ENCODE data around the gene SLC11A2. TPM values are rescaled to one million over a fixed set of nuclear protein-coding genes. Genes with fewer than 3 reads are reported as not detected.

SLC11A2 gene
- total RNA-seq, 2 donors from 2014 or later = 61.8 to 64.5 TPM

DNA sequence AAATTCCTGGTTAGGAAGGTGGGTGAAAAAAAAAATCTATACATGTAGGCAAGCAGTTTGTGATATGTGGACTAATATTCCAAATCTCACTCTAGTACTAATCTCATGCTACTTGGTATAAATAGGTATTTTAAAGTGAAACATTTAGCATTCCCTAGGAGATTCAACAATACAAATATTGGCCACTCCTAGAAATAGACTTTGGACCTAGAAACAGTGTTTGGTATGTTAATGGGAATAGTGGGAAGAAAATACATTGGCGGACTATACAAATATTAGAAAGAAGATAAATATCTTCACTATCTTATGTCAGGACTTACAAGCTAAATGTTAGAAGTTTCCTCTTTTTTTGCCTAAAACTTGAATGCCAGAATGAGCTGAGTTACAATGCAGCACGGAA is 45.6 kb downstream of the SLC11A2 start:
- TF ChIP-seq POLR2A (IDR thresholded peaks at IDR 0.05) = no peak
- 94% methylated on average over 2 of the region's 2 CpGs for WGBS
- H3K9me3 ChIP-seq = no peaks in the 10 kb centered on the region
- no peak overlapping the region for H3K4me3 ChIP-seq
- no peak overlapping the region for H3K27ac ChIP-seq
- H3K27me3 ChIP-seq (replicated peaks; ENCODE audit: insufficient read depth) = no peaks in the 10 kb centered on the region
- no peaks in the 10 kb centered on the region for H3K4me1 ChIP-seq (replicated peaks)
- H3K36me3 ChIP-seq = no peaks in the 10 kb centered on the region
- intact Hi-C loops (cut with DNase I) = no loop called here
- DNase-seq (ENCODE audit: low spot score) = no peak

DNA sequence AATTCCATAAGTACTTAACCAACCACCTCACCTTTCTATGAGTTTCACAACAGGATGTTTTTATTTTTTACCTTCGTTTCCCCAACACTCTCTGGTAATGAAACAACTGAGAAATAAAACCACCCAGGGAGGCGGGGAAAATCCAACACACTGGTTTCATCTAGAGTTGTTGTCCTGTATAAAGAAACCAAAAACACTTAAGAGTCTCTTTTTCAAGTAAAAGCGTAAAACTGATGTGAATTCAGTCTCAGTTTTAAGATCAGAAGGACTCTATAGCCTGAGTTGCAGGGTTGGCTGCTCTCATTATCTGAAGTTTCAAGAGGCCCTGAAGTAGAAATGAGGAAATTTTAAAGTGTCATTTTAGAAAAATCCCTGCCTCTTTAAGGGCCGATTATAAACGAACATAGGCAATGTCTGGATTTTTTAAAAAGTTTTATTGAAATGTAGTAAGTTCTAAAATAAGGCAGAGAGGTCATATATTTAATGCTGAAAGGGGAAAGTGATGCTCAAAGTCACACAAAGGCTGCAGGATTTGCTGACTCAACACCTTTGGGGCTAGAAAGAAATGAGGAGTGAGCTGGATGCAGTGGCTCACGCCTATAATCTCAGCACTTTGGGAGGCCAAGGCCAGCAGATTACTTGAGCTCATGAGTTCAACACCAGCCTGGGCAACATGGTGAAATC is 46.7 kb downstream of the SLC11A2 start:
- no peaks in the 10 kb centered on the region for H3K27me3 ChIP-seq (replicated peaks; ENCODE audit: insufficient read depth)
- no peak overlapping the region for H3K4me3 ChIP-seq
- H3K27ac ChIP-seq = no peak overlapping the region
- DNase-seq (ENCODE audit: low spot score) = no peak
- 87% methylated on average over 6 of the region's 6 CpGs for WGBS
- TF ChIP-seq POLR2AphosphoS5 (IDR thresholded peaks at IDR 0.05) = no peak
- no peak for TF ChIP-seq POLR2A (IDR thresholded peaks at IDR 0.05)
- TF ChIP-seq, protein P1, sequence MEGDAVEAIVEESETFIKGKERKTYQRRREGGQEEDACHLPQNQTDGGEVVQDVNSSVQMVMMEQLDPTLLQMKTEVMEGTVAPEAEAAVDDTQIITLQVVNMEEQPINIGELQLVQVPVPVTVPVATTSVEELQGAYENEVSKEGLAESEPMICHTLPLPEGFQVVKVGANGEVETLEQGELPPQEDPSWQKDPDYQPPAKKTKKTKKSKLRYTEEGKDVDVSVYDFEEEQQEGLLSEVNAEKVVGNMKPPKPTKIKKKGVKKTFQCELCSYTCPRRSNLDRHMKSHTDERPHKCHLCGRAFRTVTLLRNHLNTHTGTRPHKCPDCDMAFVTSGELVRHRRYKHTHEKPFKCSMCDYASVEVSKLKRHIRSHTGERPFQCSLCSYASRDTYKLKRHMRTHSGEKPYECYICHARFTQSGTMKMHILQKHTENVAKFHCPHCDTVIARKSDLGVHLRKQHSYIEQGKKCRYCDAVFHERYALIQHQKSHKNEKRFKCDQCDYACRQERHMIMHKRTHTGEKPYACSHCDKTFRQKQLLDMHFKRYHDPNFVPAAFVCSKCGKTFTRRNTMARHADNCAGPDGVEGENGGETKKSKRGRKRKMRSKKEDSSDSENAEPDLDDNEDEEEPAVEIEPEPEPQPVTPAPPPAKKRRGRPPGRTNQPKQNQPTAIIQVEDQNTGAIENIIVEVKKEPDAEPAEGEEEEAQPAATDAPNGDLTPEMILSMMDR (IDR thresholded peaks at IDR 0.05) = no peak
- H3K36me3 ChIP-seq = no peaks in the 10 kb centered on the region
- no peaks in the 10 kb centered on the region for H3K4me1 ChIP-seq (replicated peaks)
- no peaks in the 10 kb centered on the region for H3K9me3 ChIP-seq
- intact Hi-C loops (cut with DNase I) = no loop called here

DNA sequence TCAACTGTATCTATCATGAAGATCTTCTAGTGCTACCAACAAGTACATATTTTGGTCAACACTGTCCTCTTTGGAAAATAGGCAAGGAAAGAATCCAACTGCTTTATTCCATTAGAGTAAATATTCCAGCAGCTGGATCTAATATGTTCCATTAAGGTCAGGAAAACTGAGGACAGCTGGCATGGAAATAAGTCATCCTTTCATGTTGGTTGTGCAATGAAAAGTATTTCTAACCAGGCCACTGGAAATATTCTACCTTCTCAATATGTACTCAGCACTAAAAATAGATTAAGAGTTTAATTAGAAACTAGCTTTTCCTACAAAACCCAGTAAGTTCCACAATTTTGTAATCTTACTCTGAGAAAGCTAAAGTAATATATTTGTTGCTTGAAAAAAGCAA is 54.2 kb downstream of the SLC11A2 start:
- intact Hi-C loops (cut with DNase I) = no loop called here

DNA sequence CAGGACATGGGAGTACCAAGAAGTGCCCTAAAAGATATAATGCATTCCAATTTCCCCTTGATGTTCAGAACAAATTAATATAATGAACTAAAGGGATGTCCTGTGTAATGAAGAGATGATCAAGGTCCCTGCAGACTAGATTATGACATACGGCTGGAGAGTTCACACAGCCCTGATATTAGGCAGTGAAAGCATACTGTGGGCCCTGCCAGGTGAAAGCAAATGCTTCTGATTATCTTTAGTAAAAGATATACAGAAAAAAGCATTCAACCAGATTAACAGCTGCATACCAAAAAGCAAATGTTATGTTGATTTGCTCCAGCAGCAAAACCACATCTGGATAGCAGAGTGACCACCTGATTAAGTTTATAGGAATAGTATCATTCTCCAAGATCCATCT is 61.8 kb downstream of the SLC11A2 start:
- WGBS = 72% methylated on average over 1 of the region's 1 CpG
- intact Hi-C loops (cut with DNase I) = no loop called here
- TF ChIP-seq, protein P1 (IDR thresholded peaks at IDR 0.05) = no peak
- no peak for TF ChIP-seq POLR2A (IDR thresholded peaks at IDR 0.05)
- TF ChIP-seq POLR2AphosphoS5 (IDR thresholded peaks at IDR 0.05) = no peak

More for the DNA sequence above, 54.2 kb downstream of the SLC11A2 start:
- no peak overlapping the region for H3K4me3 ChIP-seq
- no peaks in the 10 kb centered on the region for H3K4me1 ChIP-seq (replicated peaks)
- no peaks in the 10 kb centered on the region for H3K9me3 ChIP-seq
- no peak overlapping the region for H3K27ac ChIP-seq
- no peaks in the 10 kb centered on the region for H3K27me3 ChIP-seq (replicated peaks; ENCODE audit: insufficient read depth)
- DNase-seq (ENCODE audit: low spot score) = no peak
- no peaks in the 10 kb centered on the region for H3K36me3 ChIP-seq
- TF ChIP-seq POLR2AphosphoS5 (IDR thresholded peaks at IDR 0.05) (no peak), POLR2A (IDR thresholded peaks at IDR 0.05) (no peak)

DNA sequence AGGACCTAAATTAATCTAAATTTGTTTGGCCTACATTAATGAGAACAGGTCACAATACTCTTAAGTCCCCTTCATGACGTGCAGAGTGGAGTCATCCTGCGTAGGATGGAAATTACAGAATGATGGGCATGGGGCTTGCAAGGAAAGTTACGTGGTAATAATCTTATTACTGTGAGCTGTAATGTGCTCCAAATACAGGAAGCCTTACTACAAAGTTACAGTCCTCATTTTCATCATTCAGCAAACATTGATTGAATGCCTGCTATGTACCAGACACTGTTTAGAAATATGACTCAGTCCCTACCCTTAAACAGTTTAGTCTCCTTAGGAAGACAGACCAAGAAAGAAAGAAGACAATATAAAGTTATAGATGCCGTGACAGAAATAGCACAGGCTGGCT is 64.5 kb downstream of the SLC11A2 start:
- no peak for DNase-seq (ENCODE audit: low spot score)
- no peaks in the 10 kb centered on the region for H3K36me3 ChIP-seq
- H3K27ac ChIP-seq = no peak overlapping the region
- intact Hi-C loops (cut with DNase I) = no loop called here
- 90% methylated on average over 4 of the region's 4 CpGs for WGBS
- no peak for TF ChIP-seq POLR2AphosphoS5 (IDR thresholded peaks at IDR 0.05)
- TF ChIP-seq, protein P1 (IDR thresholded peaks at IDR 0.05) = no peak
- TF ChIP-seq POLR2A (IDR thresholded peaks at IDR 0.05) = no peak
- H3K4me1 ChIP-seq (replicated peaks) = no peaks in the 10 kb centered on the region
- H3K27me3 ChIP-seq (replicated peaks; ENCODE audit: insufficient read depth) = no peaks in the 10 kb centered on the region
- H3K9me3 ChIP-seq = no peaks in the 10 kb centered on the region
- no peak overlapping the region for H3K4me3 ChIP-seq

More for the DNA sequence above, 61.8 kb downstream of the SLC11A2 start:
- Histone ChIP-seq H3K27ac (no peak overlapping the region), H3K4me3 (no peak overlapping the region), H3K4me1 (replicated peaks) (no peaks in the 10 kb centered on the region), H3K36me3 (no peaks in the 10 kb centered on the region), H3K9me3 (no peaks in the 10 kb centered on the region), H3K27me3 (replicated peaks; ENCODE audit: insufficient read depth) (no peaks in the 10 kb centered on the region)
- no peak for DNase-seq (ENCODE audit: low spot score)

DNA sequence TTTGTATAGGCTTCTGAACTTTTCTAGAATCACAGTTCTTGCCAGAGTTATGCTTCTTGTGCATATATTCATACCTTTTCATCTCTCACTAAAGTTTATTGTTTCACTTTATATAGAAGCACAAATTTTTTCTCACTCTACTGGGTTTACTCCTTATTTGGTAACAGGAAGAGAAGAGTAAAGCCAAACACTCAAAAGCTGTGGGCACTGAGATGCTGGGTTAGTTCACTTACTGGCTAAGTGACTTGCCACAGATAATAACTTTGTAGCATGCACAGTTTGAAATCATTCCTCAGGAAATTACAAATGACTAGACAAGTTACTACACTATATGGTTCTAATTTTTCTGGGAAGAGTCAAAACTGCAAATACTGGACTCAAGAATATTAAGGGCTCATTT is 66.1 kb downstream of the SLC11A2 start:
- DNase-seq (ENCODE audit: low spot score) = no peak
- no peaks in the 10 kb centered on the region for H3K27me3 ChIP-seq (replicated peaks; ENCODE audit: insufficient read depth)
- H3K36me3 ChIP-seq = no peaks in the 10 kb centered on the region
- TF ChIP-seq POLR2AphosphoS5 (IDR thresholded peaks at IDR 0.05) = no peak
- no peak for TF ChIP-seq POLR2A (IDR thresholded peaks at IDR 0.05)
- TF ChIP-seq, protein P1 (IDR thresholded peaks at IDR 0.05) = no peak
- H3K4me3 ChIP-seq = no peak overlapping the region
- intact Hi-C loops (cut with DNase I) = no loop called here
- no peaks in the 10 kb centered on the region for H3K9me3 ChIP-seq
- no peaks in the 10 kb centered on the region for H3K4me1 ChIP-seq (replicated peaks)
- H3K27ac ChIP-seq = no peak overlapping the region
